ENCODE results near the gene PDZD4. TPM values are rescaled to one million over a fixed set of nuclear protein-coding genes. Genes with fewer than 3 reads are reported as not detected.

The PDZD4 gene
- total RNA-seq, 3 donors from 2014 or later (not counting 1 experiment from before 2014, with no cell fraction given), result 101 to 177 (median 157) TPM

DNA sequence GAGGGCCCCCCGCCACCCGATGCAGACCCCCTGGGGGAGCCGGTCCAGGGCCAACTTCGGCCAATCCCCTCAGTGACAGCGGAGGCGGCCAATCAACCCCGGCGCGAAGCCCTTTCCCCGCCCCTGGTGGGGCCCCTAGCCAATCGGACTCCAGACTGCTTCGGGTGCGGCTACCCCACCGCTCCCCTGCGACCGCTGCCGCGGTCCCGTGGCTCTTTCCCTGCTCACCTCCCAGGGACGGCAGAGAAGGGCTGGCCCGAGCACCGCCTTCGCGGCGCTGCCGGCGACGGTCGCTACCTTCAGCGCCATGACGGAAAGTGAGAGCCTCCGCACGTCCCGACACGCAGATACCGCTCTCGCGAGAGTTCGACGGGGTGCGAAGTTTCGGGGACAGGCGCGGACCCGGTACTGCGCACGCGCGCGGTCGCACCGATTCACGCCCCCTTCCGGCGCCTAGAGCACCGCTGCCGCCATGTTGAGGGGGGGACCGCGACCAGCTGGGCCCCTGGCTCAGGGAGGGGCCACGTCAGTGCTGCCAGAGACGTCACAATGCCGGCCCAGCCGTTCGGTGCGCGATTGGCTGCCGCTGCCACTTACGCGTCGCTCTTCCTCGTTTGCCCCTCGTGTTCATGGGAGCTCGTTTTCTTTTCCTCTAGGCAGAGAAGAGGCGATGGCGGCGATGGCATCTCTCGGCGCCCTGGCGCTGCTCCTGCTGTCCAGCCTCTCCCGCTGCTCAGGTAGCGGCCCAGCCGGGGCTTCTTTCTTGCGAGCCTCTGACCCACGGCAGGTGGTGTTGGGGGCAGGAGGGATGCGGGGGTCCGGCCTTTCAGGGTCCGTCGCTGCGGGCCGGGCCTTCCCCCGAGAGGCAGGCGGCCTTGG is 36.1 kb downstream of the PDZD4 start, which contains the start of the genes IDH3G and SSR4:
Gene IDH3G (minus strand): TSS at position 358 of the 879 bp plus-strand sequence. CDS start 49 bp downstream, at position 309.
Gene SSR4 (plus strand): TSS at position 651 of the 879 bp plus-strand sequence. CDS start 20 bp downstream, at position 671.
- peak within 1 kb of the TSS; percentile 89 to 95 for H3K27ac Mint-ChIP-seq
- peaks cover 34% of the 10 kb centered on the region for H3K4me1 ChIP-seq (ENCODE audit: control insufficient read depth, insufficient read depth, low read length)
- no peaks in the 10 kb centered on the region for H3K9me3 Mint-ChIP-seq
- peak; percentile 88 to 96 for DNase-seq
- intact Hi-C loops (cut with micrococcal nuclease), result no loop called here
- H3K27ac ChIP-seq (ENCODE audit: low read length), result peak within 1 kb of the TSS; percentile 96
- 0% methylated on average over 89 of the region's 92 CpGs for WGBS (ENCODE audit: insufficient coverage)
- H3K27me3 ChIP-seq (ENCODE audit: control insufficient read depth, insufficient read depth, low read length), result no peaks in the 10 kb centered on the region
- H3K27me3 Mint-ChIP-seq (ENCODE audit: low read depth in 2 of 2), result no peaks in the 10 kb centered on the region
- H3K4me3 ChIP-seq (ENCODE audit: low read length), result peak within 1 kb of the TSS; percentile 97
- peaks cover 27% of the 10 kb centered on the region for H3K36me3 ChIP-seq (ENCODE audit: control insufficient read depth, insufficient read depth, low read length)
- peak; percentile 91 to 98 (median 92) for ATAC-seq
- peaks cover 8 to 21% of the 10 kb centered on the region in 2 donors for H3K4me1 Mint-ChIP-seq
- peak within 1 kb of the TSS; percentile 93 for H3K4me3 Mint-ChIP-seq
- no peaks in the 10 kb centered on the region for H3K9me3 ChIP-seq (ENCODE audit: control insufficient read depth, insufficient read depth, low read length)
- H3K36me3 Mint-ChIP-seq, result no peaks in the 10 kb centered on the region
- no peak for TF ChIP-seq CTCF (IDR thresholded peaks at IDR 0.05)

GRCh38 chrX:153793291-153793690 is 37.1 kb downstream of the PDZD4 start:
- intact Hi-C loops (cut with micrococcal nuclease), result no loop called here
- 50% methylated on average over 1 of the region's 7 CpGs for WGBS (ENCODE audit: insufficient coverage)
- Mint-ChIP-seq H3K27me3 (ENCODE audit: low read depth in 2 of 2) (no peaks in the 10 kb centered on the region), H3K4me3 (peak overlapping the region; percentile 93), H3K36me3 (no peaks in the 10 kb centered on the region), H3K4me1 (peaks cover 8 to 21% of the 10 kb centered on the region in 2 donors), H3K27ac (peak overlapping the region; percentile 89 to 95), H3K9me3 (no peaks in the 10 kb centered on the region)
- H3K27ac ChIP-seq (ENCODE audit: low read length), result peak overlapping the region; percentile 96
- H3K9me3 ChIP-seq (ENCODE audit: control insufficient read depth, insufficient read depth, low read length), result no peaks in the 10 kb centered on the region
- H3K4me3 ChIP-seq (ENCODE audit: low read length), result peak overlapping the region; percentile 97
- no peak for TF ChIP-seq CTCF (IDR thresholded peaks at IDR 0.05)
- no peaks in the 10 kb centered on the region for H3K27me3 ChIP-seq (ENCODE audit: control insufficient read depth, insufficient read depth, low read length)
- H3K4me1 ChIP-seq (ENCODE audit: control insufficient read depth, insufficient read depth, low read length), result peaks cover 34% of the 10 kb centered on the region
- peaks cover 24% of the 10 kb centered on the region for H3K36me3 ChIP-seq (ENCODE audit: control insufficient read depth, insufficient read depth, low read length)
- ATAC-seq (no peak), DNase-seq (no peak)

DNA sequence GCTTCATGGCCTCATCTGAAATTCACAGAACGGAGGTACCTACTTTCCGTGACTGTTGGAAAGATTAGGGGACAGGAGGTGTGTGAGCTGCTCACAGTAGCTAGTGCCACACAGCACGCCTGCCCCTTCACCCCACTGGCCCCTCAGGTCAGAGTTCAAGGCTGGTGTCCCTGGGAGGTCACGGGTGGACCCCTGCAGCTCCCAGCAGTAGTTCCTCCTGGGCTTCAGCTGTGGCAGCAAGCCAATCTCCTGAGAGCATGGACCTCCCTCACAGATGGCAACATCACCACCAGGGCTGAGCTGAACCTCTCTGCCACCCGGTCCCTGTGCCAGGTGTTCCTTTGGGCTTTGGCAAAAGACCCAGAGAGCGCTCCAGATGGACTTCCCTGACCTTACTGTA is 38.0 kb downstream of the PDZD4 start:
- H3K27ac Mint-ChIP-seq, result no peak overlapping the region
- Histone ChIP-seq H3K27ac (ENCODE audit: low read length) (no peak overlapping the region), H3K9me3 (ENCODE audit: control insufficient read depth, insufficient read depth, low read length) (no peaks in the 10 kb centered on the region), H3K4me1 (ENCODE audit: control insufficient read depth, insufficient read depth, low read length) (peaks cover 34% of the 10 kb centered on the region), H3K4me3 (ENCODE audit: low read length) (no peak overlapping the region), H3K36me3 (ENCODE audit: control insufficient read depth, insufficient read depth, low read length) (peaks cover 15% of the 10 kb centered on the region), H3K27me3 (ENCODE audit: control insufficient read depth, insufficient read depth, low read length) (no peaks in the 10 kb centered on the region)
- no peak for ATAC-seq
- WGBS (ENCODE audit: insufficient coverage), result 94% methylated on average over 3 of the region's 6 CpGs
- H3K9me3 Mint-ChIP-seq, result no peaks in the 10 kb centered on the region
- H3K36me3 Mint-ChIP-seq, result no peaks in the 10 kb centered on the region
- H3K4me1 Mint-ChIP-seq, result peaks cover 8 to 21% of the 10 kb centered on the region in 2 donors
- DNase-seq, result no peak
- no peak overlapping the region for H3K4me3 Mint-ChIP-seq
- no peak for TF ChIP-seq CTCF (IDR thresholded peaks at IDR 0.05)
- no peaks in the 10 kb centered on the region for H3K27me3 Mint-ChIP-seq (ENCODE audit: low read depth in 2 of 2)
- intact Hi-C loops (cut with micrococcal nuclease), result no loop called here
